ENCODE data around the gene LRP2.

LRP2 gene

DNA sequence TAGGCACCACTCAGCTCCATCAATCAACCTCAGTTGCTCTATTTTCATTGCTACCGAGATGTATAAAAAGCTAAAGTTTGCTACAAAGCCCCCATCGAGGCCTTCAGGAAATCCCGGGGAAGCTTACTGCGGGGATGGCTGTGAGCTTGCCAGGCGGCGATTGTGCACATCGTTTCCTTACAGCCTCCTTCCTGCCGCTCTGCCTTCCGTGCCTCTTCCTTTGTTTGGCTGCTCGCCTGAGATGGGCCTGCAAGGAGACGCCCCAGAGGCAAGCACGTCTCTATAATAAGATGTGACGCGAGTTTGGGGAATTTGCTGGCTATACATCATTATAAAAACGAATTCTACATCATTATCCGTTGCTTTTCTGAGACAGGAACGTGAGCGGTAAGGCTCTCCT lies 251.4 kb downstream of the LRP2 start:
- no peak overlapping the region for H3K9ac ChIP-seq (ENCODE audit: low read length)
- H3K27me3 ChIP-seq (ENCODE audit: control insufficient read depth in 1 of 2, insufficient read depth in 1 of 2, low read length in 2 of 2) = peaks cover 19 to 57% of the 10 kb centered on the region in 2 experiments
- no peaks in the 10 kb centered on the region for H3K9me3 ChIP-seq (ENCODE audit: control insufficient read depth, low read length)
- no peak overlapping the region for H3K4ac ChIP-seq (ENCODE audit: low read depth in 1 of 2, low read length in 2 of 2)
- no peak overlapping the region for H3K23ac ChIP-seq (ENCODE audit: low read length in 2 of 2)
- H3K36me3 ChIP-seq (ENCODE audit: control insufficient read depth in 1 of 2, insufficient read depth in 2 of 2, low read depth in 1 of 2, low read length in 2 of 2) = no peaks in the 10 kb centered on the region
- no peak overlapping the region for H3K27ac ChIP-seq (ENCODE audit: low read length, poor library complexity, severe bottlenecking)
- no peaks in the 10 kb centered on the region for H3K79me1 ChIP-seq (replicated peaks; ENCODE audit: low read length, poor library complexity, severe bottlenecking)
- no peak overlapping the region for H2BK15ac ChIP-seq (ENCODE audit: low read depth, poor library complexity, severe bottlenecking)
- no peak overlapping the region for H2BK120ac ChIP-seq (ENCODE audit: low read depth, low read length)
- 78% methylated on average over 18 of the region's 18 CpGs for WGBS
- no peaks in the 10 kb centered on the region for H3K4me1 ChIP-seq (ENCODE audit: control insufficient read depth, insufficient read depth, low read depth, low read length)
- H3K4me2 ChIP-seq (ENCODE audit: low read length, poor library complexity, severe bottlenecking) = no peak overlapping the region
- H3K14ac ChIP-seq (ENCODE audit: low read length in 2 of 2) = no peak overlapping the region
- no peak overlapping the region for H4K8ac ChIP-seq (ENCODE audit: low read length)
- no peak overlapping the region for H3K4me3 ChIP-seq (ENCODE audit: insufficient read depth in 1 of 2, low read depth in 1 of 2, low read length in 2 of 2)
- H2BK12ac ChIP-seq (ENCODE audit: low read length in 2 of 2) = no peak overlapping the region
- H4K91ac ChIP-seq (ENCODE audit: low read length) = no peak overlapping the region
- no peak overlapping the region for H2AK5ac ChIP-seq (ENCODE audit: low read length, severe bottlenecking)
- no peak overlapping the region for H3K18ac ChIP-seq (ENCODE audit: low read depth in 1 of 2, low read length in 2 of 2)
- H2BK5ac ChIP-seq (ENCODE audit: low read depth, low read length, poor library complexity, severe bottlenecking) = no peak overlapping the region
- DNase-seq = no peak
- no peak overlapping the region for H2AFZ ChIP-seq (ENCODE audit: low read depth, low read length)

DNA sequence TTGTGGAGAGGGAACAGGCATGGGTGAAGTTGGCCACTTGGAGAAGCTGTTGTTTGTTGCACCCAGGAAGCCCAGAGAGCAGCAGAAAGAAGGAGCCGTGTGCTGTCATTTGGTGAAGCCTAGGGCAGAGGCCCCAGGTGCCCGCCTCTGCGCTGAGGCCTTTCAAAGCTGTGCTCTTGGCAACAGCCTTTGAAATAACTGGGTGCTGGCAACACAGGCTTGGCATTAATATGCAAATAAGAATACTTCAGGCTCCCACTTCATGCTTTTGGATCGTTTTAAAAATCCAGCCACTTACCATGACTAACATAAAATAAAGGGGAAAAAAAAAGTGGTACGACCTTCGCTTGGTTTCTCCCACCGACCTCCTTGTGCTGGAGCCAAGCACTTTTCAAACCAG lies 251.9 kb downstream of the LRP2 start:
- no peak for DNase-seq
- WGBS = 78% methylated on average over 6 of the region's 7 CpGs
- no peak overlapping the region for H3K4me2 ChIP-seq (ENCODE audit: low read length, poor library complexity, severe bottlenecking)

DNA sequence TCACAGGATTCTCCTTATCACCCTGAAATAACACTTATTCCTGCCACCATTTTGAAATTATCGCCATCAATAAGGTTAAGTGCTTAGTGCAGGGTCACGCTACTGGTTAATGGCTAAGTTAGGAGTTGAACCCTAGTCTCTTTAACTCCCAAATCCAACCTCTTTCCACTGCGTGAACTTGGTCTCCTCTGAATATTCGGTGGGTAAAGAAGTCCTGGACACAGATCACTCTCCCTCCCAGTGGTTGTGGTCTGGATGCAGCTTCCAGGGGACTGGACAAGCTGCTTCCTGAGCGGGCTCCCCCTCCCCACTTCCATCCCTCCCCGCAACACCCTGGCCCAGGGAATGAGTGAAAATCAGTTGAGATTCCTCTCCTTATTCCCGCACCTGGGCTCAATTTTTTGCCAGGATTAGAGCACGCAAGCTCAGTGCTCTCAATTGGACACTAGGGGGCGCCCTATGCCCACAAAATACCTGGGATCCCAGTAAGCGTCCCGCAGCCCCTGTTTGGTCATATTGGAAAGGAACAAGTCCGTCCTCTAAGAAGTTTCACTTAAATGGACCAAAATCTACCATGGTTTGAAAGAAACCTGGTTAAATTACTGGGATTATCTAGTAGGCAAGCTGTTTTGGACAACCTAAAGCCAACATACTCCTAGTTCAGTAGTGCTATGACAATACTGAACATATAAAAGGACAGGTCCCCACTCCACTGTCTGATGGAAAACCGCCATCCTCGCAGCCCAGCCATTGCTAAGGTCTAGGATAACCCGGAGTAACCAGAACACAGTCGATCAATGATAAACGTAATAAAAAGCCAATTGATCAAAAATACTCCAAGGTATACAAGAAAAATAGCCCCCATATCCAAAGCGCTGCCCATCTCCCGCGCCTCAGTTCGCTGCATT lies 252.6 kb downstream of the LRP2 start:
- Histone ChIP-seq H3K36me3 (ENCODE audit: control insufficient read depth in 1 of 2, insufficient read depth in 2 of 2, low read depth in 1 of 2, low read length in 2 of 2) (no peaks in the 10 kb centered on the region), H3K4me3 (ENCODE audit: insufficient read depth in 1 of 2, low read depth in 1 of 2, low read length in 2 of 2) (peak overlapping the region in 1 of 2 experiments; percentile 20), H3K9me3 (ENCODE audit: control insufficient read depth, low read length) (no peaks in the 10 kb centered on the region), H3K4me1 (ENCODE audit: control insufficient read depth, insufficient read depth, low read depth, low read length) (no peaks in the 10 kb centered on the region), H2BK15ac (ENCODE audit: low read depth, poor library complexity, severe bottlenecking) (no peak overlapping the region), H2BK5ac (ENCODE audit: low read depth, low read length, poor library complexity, severe bottlenecking) (no peak overlapping the region), H3K4ac (ENCODE audit: low read depth in 1 of 2, low read length in 2 of 2) (no peak overlapping the region), H3K4me2 (ENCODE audit: low read length, poor library complexity, severe bottlenecking) (no peak overlapping the region), H3K9ac (ENCODE audit: low read length) (no peak overlapping the region), H3K23ac (ENCODE audit: low read length in 2 of 2) (no peak overlapping the region), H3K27ac (ENCODE audit: low read length, poor library complexity, severe bottlenecking) (no peak overlapping the region), H3K27me3 (ENCODE audit: control insufficient read depth in 1 of 2, insufficient read depth in 1 of 2, low read length in 2 of 2) (peaks cover 18 to 55% of the 10 kb centered on the region in 2 experiments), H2AFZ (ENCODE audit: low read depth, low read length) (no peak overlapping the region), H2BK120ac (ENCODE audit: low read depth, low read length) (no peak overlapping the region), H2AK5ac (ENCODE audit: low read length, severe bottlenecking) (no peak overlapping the region), H4K8ac (ENCODE audit: low read length) (no peak overlapping the region), H3K79me1 (replicated peaks; ENCODE audit: low read length, poor library complexity, severe bottlenecking) (no peaks in the 10 kb centered on the region), H4K91ac (ENCODE audit: low read length) (no peak overlapping the region), H2BK12ac (ENCODE audit: low read length in 2 of 2) (no peak overlapping the region), H3K14ac (ENCODE audit: low read length in 2 of 2) (no peak overlapping the region), H3K18ac (ENCODE audit: low read depth in 1 of 2, low read length in 2 of 2) (no peak overlapping the region)
- 51% methylated on average over 18 of the region's 21 CpGs for WGBS
- DNase-seq = peak; percentile 66

More for the DNA sequence above, 251.9 kb downstream of the LRP2 start:
- H2AK5ac ChIP-seq (ENCODE audit: low read length, severe bottlenecking) = no peak overlapping the region
- no peak overlapping the region for H4K8ac ChIP-seq (ENCODE audit: low read length)
- H3K27me3 ChIP-seq (ENCODE audit: control insufficient read depth in 1 of 2, insufficient read depth in 1 of 2, low read length in 2 of 2) = peaks cover 18 to 55% of the 10 kb centered on the region in 2 experiments
- no peak overlapping the region for H3K14ac ChIP-seq (ENCODE audit: low read length in 2 of 2)
- H3K4me3 ChIP-seq (ENCODE audit: insufficient read depth in 1 of 2, low read depth in 1 of 2, low read length in 2 of 2) = peak overlapping the region in 1 of 2 experiments; percentile 20
- H3K4ac ChIP-seq (ENCODE audit: low read depth in 1 of 2, low read length in 2 of 2) = no peak overlapping the region
- no peak overlapping the region for H2BK12ac ChIP-seq (ENCODE audit: low read length in 2 of 2)
- no peak overlapping the region for H2BK5ac ChIP-seq (ENCODE audit: low read depth, low read length, poor library complexity, severe bottlenecking)
- no peaks in the 10 kb centered on the region for H3K36me3 ChIP-seq (ENCODE audit: control insufficient read depth in 1 of 2, insufficient read depth in 2 of 2, low read depth in 1 of 2, low read length in 2 of 2)
- H3K4me1 ChIP-seq (ENCODE audit: control insufficient read depth, insufficient read depth, low read depth, low read length) = no peaks in the 10 kb centered on the region
- no peak overlapping the region for H2BK120ac ChIP-seq (ENCODE audit: low read depth, low read length)
- no peak overlapping the region for H3K27ac ChIP-seq (ENCODE audit: low read length, poor library complexity, severe bottlenecking)
- H3K23ac ChIP-seq (ENCODE audit: low read length in 2 of 2) = no peak overlapping the region
- H2BK15ac ChIP-seq (ENCODE audit: low read depth, poor library complexity, severe bottlenecking) = no peak overlapping the region
- no peak overlapping the region for H2AFZ ChIP-seq (ENCODE audit: low read depth, low read length)
- H4K91ac ChIP-seq (ENCODE audit: low read length) = no peak overlapping the region
- no peak overlapping the region for H3K9ac ChIP-seq (ENCODE audit: low read length)
- H3K79me1 ChIP-seq (replicated peaks; ENCODE audit: low read length, poor library complexity, severe bottlenecking) = no peaks in the 10 kb centered on the region
- H3K18ac ChIP-seq (ENCODE audit: low read depth in 1 of 2, low read length in 2 of 2) = no peak overlapping the region
- H3K9me3 ChIP-seq (ENCODE audit: control insufficient read depth, low read length) = no peaks in the 10 kb centered on the region

DNA sequence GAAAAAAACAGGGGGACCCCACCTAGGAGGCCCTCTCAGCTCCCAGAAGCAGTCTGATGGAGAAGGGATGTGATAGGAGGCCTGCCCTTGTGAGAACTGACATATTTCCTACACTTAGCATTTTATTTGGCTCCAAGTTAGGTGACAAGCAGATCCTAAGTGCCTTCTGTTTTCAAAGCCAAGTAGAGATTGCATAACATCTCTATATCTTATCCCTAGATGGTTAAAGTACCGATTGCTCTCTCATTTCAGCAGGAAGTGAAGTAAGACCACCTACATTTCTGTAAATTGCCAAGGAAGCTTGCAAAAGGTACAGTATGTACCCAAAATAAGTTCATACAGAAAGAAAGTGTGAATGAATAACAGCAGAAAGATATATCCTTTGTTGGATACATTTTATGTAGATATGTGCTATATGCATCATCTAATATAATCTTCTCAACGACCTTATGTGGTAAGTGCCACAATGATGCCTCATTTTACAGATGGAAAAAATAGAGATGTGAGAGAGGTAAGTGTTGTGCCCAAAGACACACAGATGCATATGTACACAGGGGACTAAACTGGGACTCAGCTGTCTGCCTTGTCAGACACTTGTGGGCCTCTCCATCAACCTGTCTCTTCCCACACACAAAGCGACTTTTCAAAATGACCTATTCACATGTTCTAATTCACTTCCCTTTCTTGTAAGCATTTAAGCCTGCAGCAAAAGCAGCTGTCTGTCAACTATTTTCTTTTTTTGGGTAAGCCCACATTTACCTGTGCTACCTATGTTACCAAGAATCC lies 254.0 kb downstream of the LRP2 start:
- Histone ChIP-seq H3K23ac (ENCODE audit: low read length in 2 of 2) (no peak overlapping the region), H3K4me2 (ENCODE audit: low read length, poor library complexity, severe bottlenecking) (no peak overlapping the region), H3K36me3 (ENCODE audit: control insufficient read depth in 1 of 2, insufficient read depth in 2 of 2, low read depth in 1 of 2, low read length in 2 of 2) (no peaks in the 10 kb centered on the region), H4K8ac (ENCODE audit: low read length) (no peak overlapping the region), H2BK15ac (ENCODE audit: low read depth, poor library complexity, severe bottlenecking) (no peak overlapping the region), H3K79me1 (replicated peaks; ENCODE audit: low read length, poor library complexity, severe bottlenecking) (no peaks in the 10 kb centered on the region), H3K18ac (ENCODE audit: low read depth in 1 of 2, low read length in 2 of 2) (no peak overlapping the region), H4K91ac (ENCODE audit: low read length) (no peak overlapping the region), H3K27me3 (ENCODE audit: control insufficient read depth in 1 of 2, insufficient read depth in 1 of 2, low read length in 2 of 2) (peaks cover 23 to 57% of the 10 kb centered on the region in 2 experiments), H3K9me3 (ENCODE audit: control insufficient read depth, low read length) (no peaks in the 10 kb centered on the region), H2BK5ac (ENCODE audit: low read depth, low read length, poor library complexity, severe bottlenecking) (no peak overlapping the region), H3K14ac (ENCODE audit: low read length in 2 of 2) (no peak overlapping the region), H3K4ac (ENCODE audit: low read depth in 1 of 2, low read length in 2 of 2) (no peak overlapping the region), H3K4me1 (ENCODE audit: control insufficient read depth, insufficient read depth, low read depth, low read length) (no peaks in the 10 kb centered on the region), H2BK12ac (ENCODE audit: low read length in 2 of 2) (no peak overlapping the region), H2BK120ac (ENCODE audit: low read depth, low read length) (no peak overlapping the region), H2AK5ac (ENCODE audit: low read length, severe bottlenecking) (no peak overlapping the region), H3K4me3 (ENCODE audit: insufficient read depth in 1 of 2, low read depth in 1 of 2, low read length in 2 of 2) (no peak overlapping the region), H3K27ac (ENCODE audit: low read length, poor library complexity, severe bottlenecking) (no peak overlapping the region), H3K9ac (ENCODE audit: low read length) (no peak overlapping the region), H2AFZ (ENCODE audit: low read depth, low read length) (no peak overlapping the region)
- no peak for DNase-seq
- WGBS = 67% methylated on average over 1 of the region's 3 CpGs
